GM12878 (cell line): ENCODE results near the gene CTNNBIP1. TPM values are rescaled to one million over a fixed set of nuclear protein-coding genes. Genes with fewer than 3 reads are reported as not detected.

ENCODE experiments used
- ATAC-seq: fragments of 200-7000 bp; cut with Tn5 transposase; 3 replicates; pipeline ENCODE4 v1.9.1; 2020; ENCODE audit warnings: mild to moderate bottlenecking, moderate library complexity
- BruUV-seq: library from RNA; stranded (reverse); fragments of 400-500 nt; replicated peaks from 2 replicates; lab custom pipeline; 2021; lab: Mats Ljungman, UMichigan
- CTCF ChIA-PET: fragments of 300-600 bp; sonication (Branson Sonifier 250); formaldehyde crosslinking; extraction: SDS; loops from one replicate; lab custom pipeline; 2021; ENCODE audit warnings: inconsistent platforms; lab: Yijun Ruan, JAX
- POLR2A ChIA-PET: fragments of 350-600 bp; formaldehyde crosslinking; extraction: SDS; loops from one replicate; lab custom pipeline; 2021; ENCODE audit warnings: inconsistent platforms; lab: Charles Lee
- RAD21 ChIA-PET: fragments of 300-600 bp; sonication (Branson Sonifier 250); formaldehyde crosslinking; loops from one replicate; lab custom pipeline; 2023; ENCODE audit warnings: antibody characterized with exemption; ENCODE audit not compliant: unreplicated experiment; lab: Charles Lee
- SMC1A ChIA-PET: fragments of 300-600 bp; sonication (Branson Sonifier 250); formaldehyde crosslinking; loops from one replicate; lab custom pipeline; 2023; ENCODE audit not compliant: unreplicated experiment, uncharacterized antibody; lab: Charles Lee
- DNase-seq: peaks from one replicate; pipeline ENCODE4 v3.0.0-alpha.2; 2011; ENCODE audit warnings: low read depth, low spot score
- FAIRE-seq: peaks from 3 replicates; lab custom pipeline; 2011; peaks lifted over from hg19 to GRCh38; lab: Jason Lieb, UNC
- H2AFZ ChIP-seq: 2 replicates; pipeline ENCODE4 v1.6.0; 2011; ENCODE audit warnings: low read depth, low read length, control low read depth; ENCODE audit not compliant: control insufficient read depth
- H3K27ac ChIP-seq: 2 replicates; pipeline ENCODE4 v1.5.1; 2011; ENCODE audit warnings: control low read depth; ENCODE audit not compliant: control insufficient read depth, insufficient read depth
- H3K27me3 ChIP-seq, 2 experiments: replicated peaks in 1 of 2; 2 replicates each; pipeline versions ENCODE4 v1.6.0 to v1.6.1; 2011; ENCODE audit warnings: low read length in 1 of 2; ENCODE audit not compliant: control insufficient read depth in 2 of 2, insufficient read depth in 2 of 2
- H3K36me3 ChIP-seq, 2 experiments: 2 replicates each; pipeline ENCODE4 v1.5.1; 2011; ENCODE audit warnings: low read length in 1 of 2; ENCODE audit not compliant: control insufficient read depth in 2 of 2, insufficient read depth in 2 of 2
- H3K4me1 ChIP-seq: 2 replicates; pipeline ENCODE4 v1.6.1; 2011; ENCODE audit warnings: mild to moderate bottlenecking, low read length, moderate library complexity, mixed read lengths; ENCODE audit not compliant: control insufficient read depth, insufficient read depth
- H3K4me2 ChIP-seq: 2 replicates; pipeline ENCODE4 v1.6.0; 2011; ENCODE audit warnings: control low read depth; ENCODE audit not compliant: control insufficient read depth, insufficient read depth
- H3K4me3 ChIP-seq: fragments of 200-600 bp; sonication (generic); 2 replicates; pipeline ENCODE4 v1.5.1; 2016
- H3K79me2 ChIP-seq: 2 replicates; pipeline ENCODE4 v1.6.0; 2011; ENCODE audit warnings: low read length; ENCODE audit not compliant: control insufficient read depth, insufficient read depth
- H3K9ac ChIP-seq: 2 replicates; pipeline ENCODE4 v1.8.0; 2011; ENCODE audit warnings: low read length, control low read depth, mixed read lengths; ENCODE audit not compliant: control insufficient read depth, insufficient read depth
- H3K9me3 ChIP-seq: replicated peaks from 3 replicates; pipeline ENCODE4 v1.5.1; 2011; ENCODE audit warnings: mild to moderate bottlenecking, low read length; ENCODE audit not compliant: control insufficient read depth, insufficient read depth
- H4K20me1 ChIP-seq: 2 replicates; pipeline ENCODE4 v1.6.0; 2011; ENCODE audit not compliant: control insufficient read depth, insufficient read depth
- CBX5 ChIP-seq: sonication (generic); IDR thresholded peaks from 2 replicates; pipeline ENCODE4 v1.6.1; 2016; ENCODE audit warnings: low read depth, moderate library complexity, mild to moderate bottlenecking, inconsistent platforms
- CTCF ChIP-seq, 3 experiments: IDR thresholded peaks in 2 of 3; conservative IDR thresholded peaks in 1 of 3; 2 replicates each; pipeline ENCODE4 v1.5.1; 2011; ENCODE audit warnings: low read depth in 3 of 3, low read length in 3 of 3, mild to moderate bottlenecking in 3 of 3, control low read depth in 2 of 3, moderate library complexity in 2 of 3, inconsistent platforms in 1 of 3, mixed read lengths in 1 of 3; ENCODE audit not compliant: control insufficient read depth in 2 of 3, insufficient read depth in 1 of 3; ENCODE audit errors: extremely low read depth in 1 of 3
- E2F8 ChIP-seq: fragments of 450-650 bp; IDR thresholded peaks from 2 replicates; pipeline ENCODE4 v1.6.1; 2018; ENCODE audit warnings: mild to moderate bottlenecking, low read depth, moderate library complexity; ENCODE audit not compliant: partially characterized antibody
- EED ChIP-seq: sonication (generic); IDR thresholded peaks from 2 replicates; pipeline ENCODE4 v1.6.1; 2016; ENCODE audit warnings: antibody characterized with exemption, low read depth
- EGR1 ChIP-seq, 2 experiments: IDR thresholded peaks; 1 replicate in 1 of 2; 2 replicates in 1 of 2; pipeline ENCODE4 v1.6.1; 2011 to 2012; ENCODE audit warnings: low read depth in 2 of 2, low read length in 2 of 2, borderline replicate concordance in 1 of 2, mild to moderate bottlenecking in 1 of 2, moderate library complexity in 1 of 2
- ESRRA ChIP-seq: IDR thresholded peaks from 2 replicates; pipeline ENCODE4 v1.6.1; 2012; ENCODE audit warnings: mild to moderate bottlenecking, low read length, improper control_type of control experiment
- GABPA ChIP-seq: IDR thresholded peaks from 2 replicates; pipeline ENCODE4 v1.6.1; 2014; ENCODE audit warnings: antibody characterized with exemption, low read depth, mild to moderate bottlenecking, inconsistent platforms
- HSF1 ChIP-seq: fragments of 150-350 bp; IDR thresholded peaks from 2 replicates; pipeline ENCODE4 v1.6.1; 2014; ENCODE audit warnings: mild to moderate bottlenecking, low read depth, low read length
- MYB ChIP-seq: fragments of 150-350 bp; IDR thresholded peaks from 2 replicates; pipeline ENCODE4 v1.6.1; 2014; ENCODE audit warnings: mild to moderate bottlenecking, low read depth, low read length, borderline replicate concordance
- NBN ChIP-seq: fragments of 450-650 bp; IDR thresholded peaks from 2 replicates; pipeline ENCODE4 v1.6.1; 2016
- NFYA ChIP-seq: IDR thresholded peaks from 2 replicates; pipeline ENCODE4 v1.6.1; 2011; ENCODE audit warnings: low read depth, mild to moderate bottlenecking, low read length, improper control_type of control experiment, borderline replicate concordance
- NR2C1 ChIP-seq: fragments of 450-650 bp; IDR thresholded peaks from 2 replicates; pipeline ENCODE4 v1.6.1; 2017; ENCODE audit warnings: antibody characterized with exemption, mild to moderate bottlenecking, moderate library complexity
- RAD51 ChIP-seq: fragments of 450-650 bp; IDR thresholded peaks from 2 replicates; pipeline ENCODE4 v1.6.1; 2016; ENCODE audit warnings: moderate library complexity, mild to moderate bottlenecking, inconsistent platforms
- SIN3A ChIP-seq: IDR thresholded peaks from 2 replicates; pipeline ENCODE4 v1.6.1; 2012; ENCODE audit warnings: low read depth, low read length, improper control_type of control experiment
- TBL1XR1 ChIP-seq: IDR thresholded peaks from 2 replicates; pipeline ENCODE4 v1.6.1; 2012; ENCODE audit warnings: low read depth, low read length, improper control_type of control experiment
- USF1 ChIP-seq: IDR thresholded peaks from 2 replicates; pipeline ENCODE4 v1.6.1; 2011; ENCODE audit warnings: borderline replicate concordance, low read depth, mild to moderate bottlenecking, moderate library complexity, mixed read lengths, low read length; ENCODE audit not compliant: insufficient read depth; ENCODE audit errors: extremely low read length
- ZNF217 ChIP-seq: fragments of 450-650 bp; IDR thresholded peaks from 2 replicates; pipeline ENCODE4 v1.6.1; 2017; ENCODE audit warnings: antibody characterized with exemption, mild to moderate bottlenecking
- ZZZ3 ChIP-seq: IDR thresholded peaks from 2 replicates; pipeline ENCODE4 v1.6.1; 2011; ENCODE audit warnings: low read depth; ENCODE audit not compliant: control insufficient read depth, insufficient read length
- WGBS: methylation state at CpG from one replicate; pipeline ENCODE4 v1.1.6; 2016; ENCODE audit warnings: low lambda C conversion rate; ENCODE audit not compliant: insufficient replicate concordance, insufficient coverage; ENCODE audit errors: missing lambda C conversion rate; 5-methylcytosine and 5-hydroxymethylcytosine counted together
- in situ Hi-C: fragments of 300-500 bp; cut with MboI; formaldehyde crosslinking; loops from 9 replicates; pipeline ENCODE4 v1.14.3; 2018; ENCODE audit warnings: mixed read lengths
- intact Hi-C: fragments of 100-400 bp; cut with micrococcal nuclease; formaldehyde crosslinking; loops from one replicate; pipeline ENCODE4 v1.14.2; 2022; ENCODE audit not compliant: unreplicated experiment
- polyA plus RNA-seq, 11 experiments: library from polyadenylated mRNA; depleted of rRNA in 4 of 11; unstranded in 6 of 11; stranded (reverse) in 5 of 11; fragments of >200 nt; fragmentation: Nextera tagmentation in 4 of 11; fragmentation: Illumina TruSeq in 1 of 11; extraction: Ambion mirVana in 4 of 11; extraction: Trizol in 1 of 11; gene quantifications; 1 replicate in 1 of 11; 2 replicates in 10 of 11; pipeline versions ENCODE4 v1.2.1 to v1.2.3, GENCODE V29; 2011 to 2016; ENCODE audit warnings: inconsistent platforms in 2 of 11, missing spikeins in 2 of 11, low read depth in 1 of 11
- total RNA-seq, 4 experiments: library from RNA; depleted of rRNA in 3 of 4; stranded (reverse); fragments of >200 nt in 3 of 4; fragmentation: Illumina TruSeq in 1 of 4; extraction: Trizol in 1 of 4; gene quantifications; 2 replicates each; pipeline versions ENCODE4 v1.2.1 to v1.2.3, GENCODE V29; 2013 to 2021

Gene CTNNBIP1
- total and polyA plus RNA-seq, 10 of the 15 experiments (the other 5 are each of a cell fraction or from before 2014, with no cell fraction given), result 0.42 to 31.8 (median 10.8) TPM

GRCh38 chr1:9886092-9886742 is 23.9 kb downstream of the CTNNBIP1 start:
- ATAC-seq (no peak), FAIRE-seq (no peak), DNase-seq (no peak)
- intact Hi-C loops, result no loop called here
- Histone ChIP-seq H3K4me1 (peaks cover 9% of the 10 kb centered on the region), H2AFZ (no peak overlapping the region), H3K4me2 (no peak overlapping the region), H4K20me1 (no peaks in the 10 kb centered on the region), H3K27ac (no peak overlapping the region), H3K79me2 (no peaks in the 10 kb centered on the region), H3K27me3 (no peaks in the 10 kb centered on the region), H3K4me3 (no peak overlapping the region), H3K36me3 (no peaks in the 10 kb centered on the region), H3K9ac (no peak overlapping the region), H3K9me3 (no peaks in the 10 kb centered on the region)
- ChIA-PET RAD21 (no interaction called here), CTCF (no interaction called here), POLR2A (interaction anchor here (0.5 kb wide), 1 partner anchor 505 kb away, joined by 3 read pairs; no protein-coding TSS in a partner anchor), SMC1A (no interaction called here)
- 86% methylated on average over 17 of the region's 17 CpGs for WGBS
- in situ Hi-C loops, result no loop called here
- BruUV-seq, result no TSS peak
- TF ChIP-seq E2F8 (no peak), RAD51 (no peak), EGR1 (IDR thresholded peaks at IDR 0.05; ENCODE audit: borderline replicate concordance in 1 of 2, low read depth in 2 of 2, low read length in 2 of 2) (no peak), NR2C1 (no peak), GABPA (no peak), ESRRA (no peak), MYB (no peak), ZNF217 (no peak), TBL1XR1 (no peak), CTCF (IDR thresholded peaks at IDR 0.05 in 2 of 3, conservative IDR thresholded peaks at IDR 0.05 in 1 of 3; ENCODE audit: control insufficient read depth in 2 of 3, extremely low read depth in 1 of 3, insufficient read depth in 1 of 3, low read depth in 3 of 3, low read length in 3 of 3) (no peak), EED (no peak), NBN (no peak), ZZZ3 (no peak), SIN3A (no peak), NFYA (no peak), CBX5 (no peak), HSF1 (no peak), USF1 (no peak)
